H1 (cell line): ENCODE measurements around the gene GCNT1.

Experiments
- EP300 ChIP-seq, 2 experiments: IDR thresholded peaks; 1 replicate in 1 of 2; 2 replicates in 1 of 2; pipeline ENCODE4 v1.6.1; 2011 to 2012; ENCODE audit warnings: low read depth in 2 of 2, low read length in 2 of 2, mild to moderate bottlenecking in 2 of 2, borderline replicate concordance in 1 of 2, inconsistent platforms in 1 of 2, moderate library complexity in 1 of 2
- HDAC2 ChIP-seq, 2 experiments: fragments of 300-600 bp in 1 of 2; sonication (generic) in 1 of 2; IDR thresholded peaks; 2 replicates each; pipeline ENCODE4 v1.6.1; 2011 to 2012; ENCODE audit warnings: low read depth in 2 of 2, low read length in 2 of 2, mild to moderate bottlenecking in 2 of 2, moderate library complexity in 2 of 2, borderline replicate concordance in 1 of 2, inconsistent platforms in 1 of 2
- NANOG ChIP-seq: IDR thresholded peaks from 2 replicates; pipeline ENCODE4 v1.6.1; 2011; ENCODE audit warnings: low read length, low read depth, mild to moderate bottlenecking, inconsistent platforms; ENCODE audit not compliant: insufficient read depth, poor library complexity, severe bottlenecking
- POLR2AphosphoS5 ChIP-seq: IDR thresholded peaks from 2 replicates; pipeline ENCODE4 v1.6.1; 2011; ENCODE audit warnings: low read depth, low read length
- TCF12 ChIP-seq: IDR thresholded peaks from 2 replicates; pipeline ENCODE4 v1.6.1; 2011; ENCODE audit warnings: low read depth, mild to moderate bottlenecking, low read length
- ZNF274 ChIP-seq: IDR thresholded peaks from 2 replicates; pipeline ENCODE4 v1.7.0; 2012; ENCODE audit warnings: low read length, borderline replicate concordance; ENCODE audit errors: extremely low read depth
- TF ChIP-seq, protein P1 (sequence below), 3 experiments: IDR thresholded peaks; 1 replicate in 2 of 3; 2 replicates in 1 of 3; pipeline versions ENCODE4 v1.5.1 to v1.6.1; 2011; ENCODE audit warnings: low read length in 3 of 3, mild to moderate bottlenecking in 3 of 3, inconsistent platforms in 2 of 3, low read depth in 1 of 3, moderate library complexity in 1 of 3; ENCODE audit not compliant: insufficient read depth in 1 of 3; ENCODE audit errors: control extremely low read depth in 1 of 3

DNA sequence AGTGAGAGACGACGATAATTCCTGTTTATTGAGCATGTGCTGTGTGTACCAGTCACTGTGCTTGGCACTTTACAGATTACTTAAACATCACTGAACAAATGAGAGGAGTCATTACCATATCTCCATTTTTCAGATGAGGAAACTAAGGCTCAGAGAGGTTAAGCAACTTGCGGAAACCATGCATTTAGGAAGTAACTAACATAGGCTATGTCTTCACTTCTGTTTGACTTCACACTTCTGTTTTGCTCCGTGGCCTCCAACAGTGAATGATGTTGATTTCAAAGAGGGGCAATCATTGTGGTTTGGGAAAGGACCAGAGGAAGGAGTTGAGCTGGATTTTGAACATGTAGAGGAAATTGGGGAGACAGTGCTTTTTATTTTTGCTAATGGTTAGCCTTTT lies 16.7 kb downstream of the GCNT1 start:
- TF ChIP-seq NANOG: no peak
- TF ChIP-seq, protein P1, sequence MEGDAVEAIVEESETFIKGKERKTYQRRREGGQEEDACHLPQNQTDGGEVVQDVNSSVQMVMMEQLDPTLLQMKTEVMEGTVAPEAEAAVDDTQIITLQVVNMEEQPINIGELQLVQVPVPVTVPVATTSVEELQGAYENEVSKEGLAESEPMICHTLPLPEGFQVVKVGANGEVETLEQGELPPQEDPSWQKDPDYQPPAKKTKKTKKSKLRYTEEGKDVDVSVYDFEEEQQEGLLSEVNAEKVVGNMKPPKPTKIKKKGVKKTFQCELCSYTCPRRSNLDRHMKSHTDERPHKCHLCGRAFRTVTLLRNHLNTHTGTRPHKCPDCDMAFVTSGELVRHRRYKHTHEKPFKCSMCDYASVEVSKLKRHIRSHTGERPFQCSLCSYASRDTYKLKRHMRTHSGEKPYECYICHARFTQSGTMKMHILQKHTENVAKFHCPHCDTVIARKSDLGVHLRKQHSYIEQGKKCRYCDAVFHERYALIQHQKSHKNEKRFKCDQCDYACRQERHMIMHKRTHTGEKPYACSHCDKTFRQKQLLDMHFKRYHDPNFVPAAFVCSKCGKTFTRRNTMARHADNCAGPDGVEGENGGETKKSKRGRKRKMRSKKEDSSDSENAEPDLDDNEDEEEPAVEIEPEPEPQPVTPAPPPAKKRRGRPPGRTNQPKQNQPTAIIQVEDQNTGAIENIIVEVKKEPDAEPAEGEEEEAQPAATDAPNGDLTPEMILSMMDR (IDR thresholded peaks at IDR 0.05; ENCODE audit: control extremely low read depth in 1 of 3, insufficient read depth in 1 of 3, low read depth in 1 of 3, low read length in 3 of 3): no peak
- no peak for TF ChIP-seq POLR2AphosphoS5
- no peak for TF ChIP-seq EP300 (IDR thresholded peaks at IDR 0.05; ENCODE audit: borderline replicate concordance in 1 of 2, low read depth in 2 of 2, low read length in 2 of 2)
- TF ChIP-seq TCF12: no peak
- TF ChIP-seq HDAC2 (IDR thresholded peaks at IDR 0.05; ENCODE audit: borderline replicate concordance in 1 of 2, low read depth in 2 of 2, low read length in 2 of 2): no peak
- TF ChIP-seq ZNF274: no peak
